Activated CD8-positive, alpha-beta T cell treated with anti-CD3 and anti-CD28 coated beads for 36 hours (primary cell): ENCODE results near the gene WDSUB1. TPM values are rescaled to one million over a fixed set of nuclear protein-coding genes. Genes with fewer than 3 reads are reported as not detected.

Experiments
- ATAC-seq: fragments of 200-7000 bp; cut with Tn5 transposase; one replicate; pipeline ENCODE4 v1.10.0; 2021; ENCODE audit warnings: mild to moderate bottlenecking, moderate library complexity
- CTCF ChIA-PET: fragments of 350-600 bp; sonication (Branson Sonifier 250); formaldehyde crosslinking; loops from one replicate; lab custom pipeline; 2021; ENCODE audit warnings: antibody characterized with exemption; lab: Charles Lee
- POLR2A ChIA-PET: fragments of 350-600 bp; sonication (Branson Sonifier 250); formaldehyde crosslinking; loops from one replicate; lab custom pipeline; 2021; ENCODE audit warnings: antibody characterized with exemption; lab: Charles Lee
- DNase-seq: peaks from one replicate; pipeline ENCODE4 v3.0.0-alpha.2; 2020
- H3K27ac Mint-ChIP-seq: one replicate; pipeline ENCODE4 v1.8.0; 2021; ENCODE audit warnings: mild to moderate bottlenecking, mixed read lengths
- H3K27me3 Mint-ChIP-seq: one replicate; pipeline ENCODE4 v1.8.0; 2021; ENCODE audit warnings: mixed read lengths
- H3K36me3 Mint-ChIP-seq: one replicate; pipeline ENCODE4 v1.8.0; 2021; ENCODE audit warnings: low read depth, mixed read lengths
- H3K4me1 Mint-ChIP-seq: one replicate; pipeline ENCODE4 v1.8.0; 2021; ENCODE audit warnings: low read depth, mixed read lengths
- H3K4me3 Mint-ChIP-seq: one replicate; pipeline ENCODE4 v1.8.0; 2021; ENCODE audit warnings: mild to moderate bottlenecking, moderate library complexity, mixed read lengths
- H3K9me3 Mint-ChIP-seq: one replicate; pipeline ENCODE4 v1.8.0; 2021; ENCODE audit warnings: mixed read lengths
- intact Hi-C: fragments of 100-400 bp; cut with micrococcal nuclease; formaldehyde crosslinking; loops from one replicate; pipeline ENCODE4 v1.10.0; 2022
- total RNA-seq, 2 experiments: library from RNA; stranded (reverse); gene quantifications; one replicate each; pipeline ENCODE4 v1.2.3, GENCODE V29; 2021
- TF ChIP-seq, protein P1 (sequence below): fragments of 200-600 bp; IDR thresholded peaks from one replicate; pipeline ENCODE4 v1.8.0; 2022; ENCODE audit warnings: antibody characterized with exemption, mild to moderate bottlenecking

The WDSUB1 gene
- total RNA-seq, 2 experiments from 2014 or later: 6.8 to 8.6 TPM

DNA sequence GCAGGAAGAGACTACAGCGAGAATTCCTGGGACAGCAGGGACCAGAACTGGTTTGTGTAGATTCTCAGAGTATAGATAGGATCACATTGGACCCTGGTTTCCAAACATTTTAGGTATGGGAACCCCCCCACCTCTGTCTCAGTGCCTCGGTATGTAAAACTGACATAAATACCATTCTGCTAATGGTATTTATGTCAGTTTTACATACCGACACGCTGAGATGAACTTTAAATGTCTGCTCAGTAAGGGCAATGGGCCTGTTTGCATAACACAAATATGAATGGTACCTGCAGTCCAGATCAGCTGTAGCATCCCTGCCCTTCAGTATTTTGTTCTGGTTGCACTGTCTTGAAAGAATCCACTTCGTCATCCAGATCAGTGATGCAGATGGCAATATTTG lies 73.2 kb downstream of the WDSUB1 start:
- no peak overlapping the region for H3K27ac Mint-ChIP-seq
- DNase-seq (no peak), ATAC-seq (no peak)
- H3K4me3 Mint-ChIP-seq: no peak overlapping the region
- TF ChIP-seq, protein P1, sequence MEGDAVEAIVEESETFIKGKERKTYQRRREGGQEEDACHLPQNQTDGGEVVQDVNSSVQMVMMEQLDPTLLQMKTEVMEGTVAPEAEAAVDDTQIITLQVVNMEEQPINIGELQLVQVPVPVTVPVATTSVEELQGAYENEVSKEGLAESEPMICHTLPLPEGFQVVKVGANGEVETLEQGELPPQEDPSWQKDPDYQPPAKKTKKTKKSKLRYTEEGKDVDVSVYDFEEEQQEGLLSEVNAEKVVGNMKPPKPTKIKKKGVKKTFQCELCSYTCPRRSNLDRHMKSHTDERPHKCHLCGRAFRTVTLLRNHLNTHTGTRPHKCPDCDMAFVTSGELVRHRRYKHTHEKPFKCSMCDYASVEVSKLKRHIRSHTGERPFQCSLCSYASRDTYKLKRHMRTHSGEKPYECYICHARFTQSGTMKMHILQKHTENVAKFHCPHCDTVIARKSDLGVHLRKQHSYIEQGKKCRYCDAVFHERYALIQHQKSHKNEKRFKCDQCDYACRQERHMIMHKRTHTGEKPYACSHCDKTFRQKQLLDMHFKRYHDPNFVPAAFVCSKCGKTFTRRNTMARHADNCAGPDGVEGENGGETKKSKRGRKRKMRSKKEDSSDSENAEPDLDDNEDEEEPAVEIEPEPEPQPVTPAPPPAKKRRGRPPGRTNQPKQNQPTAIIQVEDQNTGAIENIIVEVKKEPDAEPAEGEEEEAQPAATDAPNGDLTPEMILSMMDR: no peak
- intact Hi-C loops: no loop called here
- H3K4me1 Mint-ChIP-seq: peaks cover 24% of the 10 kb centered on the region
- no peaks in the 10 kb centered on the region for H3K27me3 Mint-ChIP-seq
- no peaks in the 10 kb centered on the region for H3K36me3 Mint-ChIP-seq
- ChIA-PET CTCF (no interaction called here), POLR2A (no interaction called here)
- H3K9me3 Mint-ChIP-seq: no peaks in the 10 kb centered on the region

DNA sequence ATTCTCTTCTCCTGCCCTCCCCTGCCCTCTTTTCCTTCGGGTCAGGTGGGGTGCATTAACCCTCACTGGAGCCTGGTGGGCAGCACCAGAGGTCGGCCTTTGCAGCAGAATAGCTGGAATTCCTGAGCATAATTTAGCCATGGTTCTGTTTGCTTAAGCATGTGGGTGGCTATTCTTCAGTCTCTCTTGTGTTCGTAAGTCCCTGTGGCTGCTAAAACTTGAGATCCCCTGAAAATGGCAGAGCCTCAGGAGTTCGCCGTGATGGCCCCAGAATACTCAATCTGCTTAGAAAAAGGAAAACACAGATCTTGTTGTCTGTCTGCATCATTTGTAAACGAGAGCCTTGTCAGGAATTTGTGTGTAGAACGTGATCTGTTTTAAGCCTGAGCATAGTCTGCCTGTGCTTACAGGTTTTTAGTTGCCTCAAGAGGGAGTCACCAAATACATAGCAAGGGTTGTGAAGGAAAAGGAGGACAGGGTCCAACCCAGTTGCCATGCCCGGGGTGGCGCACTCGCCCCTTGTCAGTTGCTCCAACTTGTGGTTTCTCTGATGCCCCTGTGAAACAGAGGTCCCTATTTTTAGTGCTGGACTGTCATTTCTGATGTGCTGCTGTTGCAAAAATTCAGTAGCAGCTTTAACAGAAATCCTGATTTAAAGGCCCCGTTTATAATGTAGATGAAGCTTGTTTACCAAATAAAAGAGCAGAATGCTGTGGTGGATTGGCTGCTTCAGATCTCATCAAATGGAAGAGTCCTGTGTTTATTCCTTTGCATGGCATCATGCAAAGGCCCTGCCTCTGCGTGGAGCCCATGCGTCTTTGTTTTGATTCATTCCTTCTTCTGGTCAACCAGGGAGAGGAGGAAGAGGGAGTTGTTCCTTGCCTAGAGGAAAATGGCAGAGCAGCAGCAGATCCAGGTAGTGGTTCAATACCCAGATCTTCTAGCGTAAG lies 74.8 kb downstream of the WDSUB1 start:
- Mint-ChIP-seq H3K4me3 (no peak overlapping the region), H3K27ac (no peak overlapping the region), H3K27me3 (no peaks in the 10 kb centered on the region), H3K36me3 (no peaks in the 10 kb centered on the region), H3K9me3 (no peaks in the 10 kb centered on the region), H3K4me1 (peaks cover 29% of the 10 kb centered on the region)
- DNase-seq (no peak), ATAC-seq (no peak)
- ChIA-PET CTCF (interaction anchor here (1.1 kb wide), 1 partner anchor 76 kb away, joined by 3 read pairs; no protein-coding TSS in a partner anchor), POLR2A (no interaction called here)
- TF ChIP-seq, protein P1: no peak
- intact Hi-C loops: no loop called here

GRCh38 chr2:159209341-159210306 lies 76.9 kb downstream of the WDSUB1 start:
- CTCF ChIA-PET: interaction anchor here (1.1 kb wide), 1 partner anchor 18 kb away, joined by 5 read pairs; no protein-coding TSS in a partner anchor
- no peaks in the 10 kb centered on the region for H3K36me3 Mint-ChIP-seq
- no peaks in the 10 kb centered on the region for H3K9me3 Mint-ChIP-seq
- ATAC-seq (peak; percentile 92), DNase-seq (peak; percentile 62)
- H3K27ac Mint-ChIP-seq: peak overlapping the region; percentile 49
- peak overlapping the region; percentile 40 for H3K4me3 Mint-ChIP-seq
- TF ChIP-seq, protein P1: no peak
- no peaks in the 10 kb centered on the region for H3K27me3 Mint-ChIP-seq
- POLR2A ChIA-PET: no interaction called here
- H3K4me1 Mint-ChIP-seq: peaks cover 29% of the 10 kb centered on the region
- intact Hi-C loops: no loop called here

DNA sequence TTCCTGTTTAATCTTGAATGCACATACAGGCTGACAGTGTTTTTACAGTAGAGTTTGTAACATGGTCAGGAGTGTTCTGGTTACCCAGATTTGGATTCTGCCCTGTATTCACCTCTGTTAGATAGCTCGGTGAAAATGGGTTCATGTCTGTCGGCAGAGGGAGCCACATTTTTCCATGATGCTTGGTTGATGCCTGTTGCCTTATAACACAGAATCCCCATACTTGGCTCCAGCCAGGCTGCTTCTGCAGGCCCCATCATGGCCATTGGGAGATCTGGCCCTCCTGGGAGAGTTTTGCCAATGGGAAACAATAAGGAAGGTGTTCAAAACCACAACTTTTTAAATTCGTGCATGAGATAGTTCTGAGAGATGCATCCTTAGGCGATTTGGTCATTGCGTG lies 78.1 kb downstream of the WDSUB1 start:
- DNase-seq (no peak), ATAC-seq (no peak)
- H3K9me3 Mint-ChIP-seq: no peaks in the 10 kb centered on the region
- no peaks in the 10 kb centered on the region for H3K36me3 Mint-ChIP-seq
- TF ChIP-seq, protein P1: no peak
- intact Hi-C loops: no loop called here
- H3K4me1 Mint-ChIP-seq: peaks cover 29% of the 10 kb centered on the region
- no peak overlapping the region for H3K27ac Mint-ChIP-seq
- ChIA-PET POLR2A (interaction anchor here (0.6 kb wide), 1 partner anchor 211 kb away, joined by 3 read pairs; no protein-coding TSS in a partner anchor), CTCF (no interaction called here)
- H3K4me3 Mint-ChIP-seq: no peak overlapping the region
- no peaks in the 10 kb centered on the region for H3K27me3 Mint-ChIP-seq
